Measurements from ENCODE around the gene TRDN. TPM values are rescaled to one million over a fixed set of nuclear protein-coding genes. Genes with fewer than 3 reads are reported as not detected.

Gene TRDN
- total and polyA plus RNA-seq, 2 donors from 2014 or later: 0.19 TPM; not detected in 1

DNA sequence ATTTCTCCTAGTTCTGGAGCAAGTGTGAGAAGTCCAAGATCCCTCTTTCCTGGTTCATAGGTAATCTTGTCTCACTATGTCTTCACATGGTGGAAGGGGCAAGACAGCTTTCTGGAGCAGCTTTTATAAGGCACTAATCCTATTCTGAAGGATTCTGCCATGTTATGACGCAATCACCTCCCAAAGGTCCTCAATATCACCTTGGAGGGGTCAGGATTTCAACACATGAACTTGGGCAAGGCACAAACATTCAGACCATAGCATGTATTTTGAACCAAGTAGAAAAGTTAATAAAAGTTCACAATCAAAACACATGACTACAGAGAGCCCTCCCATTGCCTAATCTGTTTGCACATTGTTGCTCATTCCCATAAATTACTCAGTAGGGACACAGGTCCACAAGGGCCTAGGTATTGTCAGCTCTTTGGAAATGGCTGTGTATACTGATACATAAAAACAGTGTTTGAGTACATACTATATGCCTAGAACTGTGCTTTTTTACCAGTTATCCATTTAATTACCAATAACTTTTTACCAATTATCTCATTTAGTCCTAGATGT, 11.3 kb upstream of the TRDN start:
- intact Hi-C loops (cut with DNase I): no loop called here
- Histone ChIP-seq H3K4me3 (ENCODE audit: low read length in 3 of 3) (no peak overlapping the region), H3K36me3 (ENCODE audit: control insufficient read depth in 2 of 3, insufficient read depth in 3 of 3, low read length in 3 of 3) (no peaks in the 10 kb centered on the region), H3K27ac (ENCODE audit: low read depth in 2 of 2, low read length in 2 of 2) (no peak overlapping the region), H3K9ac (ENCODE audit: low read length in 3 of 3) (no peak overlapping the region), H3K9me3 (ENCODE audit: control insufficient read depth in 2 of 3, insufficient read depth in 1 of 3, low read length in 3 of 3) (no peaks in the 10 kb centered on the region), H3K27me3 (ENCODE audit: control insufficient read depth, insufficient read depth, low read length) (no peaks in the 10 kb centered on the region), H3K4me1 (ENCODE audit: control insufficient read depth in 2 of 3, insufficient read depth in 2 of 3, low read depth in 1 of 3, low read length in 3 of 3) (no peaks in the 10 kb centered on the region)
- TF ChIP-seq, protein P1, sequence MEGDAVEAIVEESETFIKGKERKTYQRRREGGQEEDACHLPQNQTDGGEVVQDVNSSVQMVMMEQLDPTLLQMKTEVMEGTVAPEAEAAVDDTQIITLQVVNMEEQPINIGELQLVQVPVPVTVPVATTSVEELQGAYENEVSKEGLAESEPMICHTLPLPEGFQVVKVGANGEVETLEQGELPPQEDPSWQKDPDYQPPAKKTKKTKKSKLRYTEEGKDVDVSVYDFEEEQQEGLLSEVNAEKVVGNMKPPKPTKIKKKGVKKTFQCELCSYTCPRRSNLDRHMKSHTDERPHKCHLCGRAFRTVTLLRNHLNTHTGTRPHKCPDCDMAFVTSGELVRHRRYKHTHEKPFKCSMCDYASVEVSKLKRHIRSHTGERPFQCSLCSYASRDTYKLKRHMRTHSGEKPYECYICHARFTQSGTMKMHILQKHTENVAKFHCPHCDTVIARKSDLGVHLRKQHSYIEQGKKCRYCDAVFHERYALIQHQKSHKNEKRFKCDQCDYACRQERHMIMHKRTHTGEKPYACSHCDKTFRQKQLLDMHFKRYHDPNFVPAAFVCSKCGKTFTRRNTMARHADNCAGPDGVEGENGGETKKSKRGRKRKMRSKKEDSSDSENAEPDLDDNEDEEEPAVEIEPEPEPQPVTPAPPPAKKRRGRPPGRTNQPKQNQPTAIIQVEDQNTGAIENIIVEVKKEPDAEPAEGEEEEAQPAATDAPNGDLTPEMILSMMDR (IDR thresholded peaks at IDR 0.05; ENCODE audit: borderline replicate concordance, extremely low read depth, insufficient read depth): no peak
- no peak for DNase-seq
- no peak for FAIRE-seq

DNA sequence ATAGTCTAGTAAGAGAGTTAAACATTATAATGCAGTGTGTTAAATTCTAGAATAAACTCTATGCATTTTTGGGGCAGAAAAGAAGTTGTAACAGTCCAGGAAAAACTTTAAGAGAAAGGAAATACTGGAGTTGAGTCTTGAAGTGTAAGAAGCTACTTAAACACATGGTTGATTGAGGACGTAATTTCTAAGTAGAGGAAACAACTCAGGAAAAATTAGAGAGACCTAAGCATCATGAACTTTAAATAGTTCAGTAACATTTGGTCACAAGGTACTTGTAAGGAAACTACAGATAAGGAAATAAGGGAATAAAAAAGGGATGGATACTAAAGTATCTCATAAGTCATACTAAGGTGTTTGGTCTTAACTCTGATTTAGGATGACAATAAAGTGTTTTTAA, 4.7 kb upstream of the TRDN start:
- DNase-seq (no peak), FAIRE-seq (no peak)
- no peaks in the 10 kb centered on the region for H3K9me3 ChIP-seq (ENCODE audit: control insufficient read depth in 2 of 3, insufficient read depth in 1 of 3, low read length in 3 of 3)
- intact Hi-C loops (cut with DNase I): no loop called here
- H3K27me3 ChIP-seq (ENCODE audit: control insufficient read depth, insufficient read depth, low read length): no peaks in the 10 kb centered on the region
- peaks cover 0 to 7% (median 0%) of the 10 kb centered on the region in 3 donors for H3K4me1 ChIP-seq (ENCODE audit: control insufficient read depth in 2 of 3, insufficient read depth in 2 of 3, low read depth in 1 of 3, low read length in 3 of 3)
- TF ChIP-seq, protein P1 (IDR thresholded peaks at IDR 0.05; ENCODE audit: borderline replicate concordance, extremely low read depth, insufficient read depth): no peak
- H3K27ac ChIP-seq (ENCODE audit: low read depth in 2 of 2, low read length in 2 of 2): no peak overlapping the region
- no peak overlapping the region for H3K4me3 ChIP-seq (ENCODE audit: low read length in 3 of 3)
- no peaks in the 10 kb centered on the region for H3K36me3 ChIP-seq (ENCODE audit: control insufficient read depth in 2 of 3, insufficient read depth in 3 of 3, low read length in 3 of 3)
- H3K9ac ChIP-seq (ENCODE audit: low read length in 3 of 3): no peak overlapping the region

DNA sequence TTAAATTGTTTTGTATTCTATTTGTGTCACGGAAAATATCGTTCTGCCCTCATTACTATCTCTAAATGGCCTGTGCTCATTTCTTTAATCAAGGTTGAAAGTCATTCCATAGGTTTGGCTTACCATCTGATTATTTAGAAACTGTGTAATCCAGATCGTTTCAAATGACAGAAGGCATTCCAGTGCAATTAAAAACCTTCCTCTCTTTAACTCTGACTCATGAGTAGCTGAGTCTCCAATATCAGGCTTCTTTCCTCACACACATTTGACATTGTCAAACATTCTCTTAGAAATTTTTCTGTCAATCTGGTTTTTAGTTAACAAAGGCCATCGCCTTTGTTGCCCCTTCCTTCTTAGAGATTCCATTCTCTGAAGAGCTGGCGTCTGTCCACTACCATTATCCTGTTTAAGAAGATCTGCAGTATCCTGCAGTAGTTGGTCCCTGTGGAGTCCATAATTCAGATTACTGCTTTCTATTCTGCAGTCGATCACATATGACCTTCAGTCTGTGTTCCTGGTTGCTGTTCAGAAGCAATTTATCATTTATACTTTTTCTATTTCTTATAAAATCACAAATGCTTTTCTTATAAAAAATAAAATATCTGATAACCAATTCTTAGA, 3.9 kb upstream of the TRDN start:
- no peak overlapping the region for H3K9ac ChIP-seq (ENCODE audit: low read length in 3 of 3)
- peak; percentile 55 for FAIRE-seq
- TF ChIP-seq, protein P1 (IDR thresholded peaks at IDR 0.05; ENCODE audit: borderline replicate concordance, extremely low read depth, insufficient read depth): no peak
- H3K9me3 ChIP-seq (ENCODE audit: control insufficient read depth in 2 of 3, insufficient read depth in 1 of 3, low read length in 3 of 3): no peaks in the 10 kb centered on the region
- no peak overlapping the region for H3K4me3 ChIP-seq (ENCODE audit: low read length in 3 of 3)
- H3K27me3 ChIP-seq (ENCODE audit: control insufficient read depth, insufficient read depth, low read length): no peaks in the 10 kb centered on the region
- DNase-seq: no peak
- no peak overlapping the region for H3K27ac ChIP-seq (ENCODE audit: low read depth in 2 of 2, low read length in 2 of 2)
- intact Hi-C loops (cut with DNase I): no loop called here
- H3K36me3 ChIP-seq (ENCODE audit: control insufficient read depth in 2 of 3, insufficient read depth in 3 of 3, low read length in 3 of 3): no peaks in the 10 kb centered on the region
- peaks cover 0 to 7% (median 0%) of the 10 kb centered on the region in 3 donors for H3K4me1 ChIP-seq (ENCODE audit: control insufficient read depth in 2 of 3, insufficient read depth in 2 of 3, low read depth in 1 of 3, low read length in 3 of 3)
